ENCODE measurements around the gene PAX2. TPM values are rescaled to one million over a fixed set of nuclear protein-coding genes. Genes with fewer than 3 reads are reported as not detected.

PAX2 gene
- total and polyA plus RNA-seq, 2 of the 8 experiments (the other 6 are each of a cell fraction or from before 2014, with no cell fraction given), result 0.02 TPM; not detected in 1

GRCh38 chr10:100760726-100761125, 15.3 kb downstream of the PAX2 start:
- H3K9ac ChIP-seq (replicated peaks in 1 of 4; ENCODE audit: extremely low read depth in 1 of 4, low read depth in 3 of 4, low read length in 3 of 4), result no peak overlapping the region
- H2BK15ac ChIP-seq (ENCODE audit: low read length), result no peak overlapping the region
- peaks cover 0 to 33% (median 20%) of the 10 kb centered on the region in 4 experiments; a peak in 5 of 7 replicates for H3K27me3 ChIP-seq (replicated peaks in 1 of 4; ENCODE audit: control insufficient read depth in 3 of 4, extremely low read depth in 1 of 4, insufficient read depth in 3 of 4, low read length in 3 of 4)
- no peak overlapping the region for H2BK120ac ChIP-seq (replicated peaks; ENCODE audit: low read depth, low read length)
- ChIA-PET CTCF (ENCODE audit: partially characterized antibody) (interaction anchor here (1.1 to 1.2 kb wide), 2 partner anchors 28 to 63 kb away, joined by 3 to 4 read pairs; no protein-coding TSS in a partner anchor), POLR2A (ENCODE audit: partially characterized antibody) (no interaction called here)
- no peak for DNase-seq (ENCODE audit: low read depth in 1 of 2, low spot score in 2 of 2)
- no peak overlapping the region for H2BK5ac ChIP-seq (ENCODE audit: low read depth, low read length)
- H4K5ac ChIP-seq (ENCODE audit: insufficient read length, low read depth, low read length), result no peak overlapping the region
- no peak overlapping the region for H2AK5ac ChIP-seq (ENCODE audit: low read depth, low read length)
- H2BK12ac ChIP-seq (ENCODE audit: low read depth, low read length), result no peak overlapping the region
- no peak overlapping the region for H3K4ac ChIP-seq (replicated peaks; ENCODE audit: insufficient read length, low read depth, low read length)
- H3K79me1 ChIP-seq (ENCODE audit: low read depth, low read length), result no peaks in the 10 kb centered on the region
- H3K23ac ChIP-seq (ENCODE audit: insufficient read length), result no peak overlapping the region
- no peak overlapping the region for H2BK20ac ChIP-seq (ENCODE audit: low read length)
- no peaks in the 10 kb centered on the region for H3K23me2 ChIP-seq (ENCODE audit: low read depth, low read length)
- H3K4me1 ChIP-seq (replicated peaks in 1 of 4; ENCODE audit: control insufficient read depth in 3 of 4, insufficient read depth in 4 of 4, low read length in 3 of 4), result peaks cover 0 to 2% (median 0%) of the 10 kb centered on the region in 4 experiments; a peak in 1 of 7 replicates
- no peaks in the 10 kb centered on the region for H3K79me2 ChIP-seq (ENCODE audit: control insufficient read depth in 1 of 2, insufficient read depth in 2 of 2, low read length in 2 of 2)
- no peak overlapping the region for H3K4me2 ChIP-seq (ENCODE audit: insufficient read depth in 1 of 2, low read depth in 2 of 2, low read length in 2 of 2)
- H3K14ac ChIP-seq (ENCODE audit: insufficient read length), result no peak overlapping the region
- no peaks in the 10 kb centered on the region for H3K36me3 ChIP-seq (ENCODE audit: control insufficient read depth in 2 of 4, insufficient read depth in 4 of 4, low read length in 3 of 4)
- WGBS, 2 experiments (ENCODE audit: extremely low coverage in 1 of 2, insufficient coverage in 1 of 2, insufficient read length in 1 of 2, insufficient replicate concordance in 2 of 2, low coverage in 1 of 2, low lambda C conversion rate in 2 of 2, missing lambda C conversion rate in 1 of 2), result 69% methylated on average over 5 of the region's 5 CpGs; no CpG with 5 or more reads in 1 of the 2 experiments
- no peak overlapping the region for H4K8ac ChIP-seq (ENCODE audit: extremely low read depth, insufficient read depth, low read length)
- no peak overlapping the region for H4K91ac ChIP-seq (replicated peaks; ENCODE audit: insufficient read length, low read length)
- no peak overlapping the region for H2AFZ ChIP-seq (ENCODE audit: low read length)
- H3K56ac ChIP-seq (replicated peaks; ENCODE audit: insufficient read length, low read depth, low read length), result no peak overlapping the region
- H3K27ac ChIP-seq (ENCODE audit: low read depth, low read length), result no peak overlapping the region
- H3K18ac ChIP-seq (ENCODE audit: extremely low read depth, low read length), result no peak overlapping the region
- H3K9me3 ChIP-seq (ENCODE audit: insufficient read depth in 2 of 2, low read depth in 1 of 2, low read length in 1 of 2), result no peaks in the 10 kb centered on the region
- no peak for FAIRE-seq
- no peaks in the 10 kb centered on the region for H4K20me1 ChIP-seq (replicated peaks in 1 of 2; ENCODE audit: control insufficient read depth in 1 of 2, insufficient read depth in 2 of 2, low read length in 2 of 2)
- H3K4me3 ChIP-seq (ENCODE audit: extremely low read depth in 1 of 4, insufficient read depth in 2 of 4, low read depth in 3 of 4, low read length in 4 of 4), result no peak overlapping the region
- TF ChIP-seq SP1 (IDR thresholded peaks at IDR 0.05; ENCODE audit: low read depth, low read length) (no peak), ATF2 (IDR thresholded peaks at IDR 0.05; ENCODE audit: low read length) (no peak), RXRA (IDR thresholded peaks at IDR 0.05; ENCODE audit: insufficient read depth, low read depth, low read length) (no peak), E2F6 (IDR thresholded peaks at IDR 0.05) (no peak), BACH1 (IDR thresholded peaks at IDR 0.05; ENCODE audit: low read length) (no peak), KDM4A (IDR thresholded peaks at IDR 0.05; ENCODE audit: low read depth, low read length, severe bottlenecking) (no peak), RNF2 (IDR thresholded peaks at IDR 0.05; ENCODE audit: borderline replicate concordance, low read depth, low read length, missing control alignments, poor library complexity, severe bottlenecking) (no peak), SRF (IDR thresholded peaks at IDR 0.05; ENCODE audit: low read depth, low read length) (no peak), YY1 (IDR thresholded peaks at IDR 0.05; ENCODE audit: low read depth, low read length) (no peak), RFX5 (IDR thresholded peaks at IDR 0.05; ENCODE audit: borderline replicate concordance, low read depth, low read length) (no peak), POU5F1 (IDR thresholded peaks at IDR 0.05; ENCODE audit: low read depth, low read length) (no peak)

Measured in H1 (cell line).